CD4-positive, alpha-beta T cell treated with Interleukin-6 for 4 hours (primary cell): Measurements from ENCODE around the gene ZNF383.
"Not testable (repeated sequence)": the region's sequence is repeated elsewhere in the genome, so short reads cannot be mapped to it uniquely, and the experiment has no call there.

ENCODE experiments used
- DNase-seq: peaks from one replicate; pipeline ENCODE4 v3.0.0-alpha.2; 2020; ENCODE audit warnings: mixed read lengths

The ZNF383 gene

DNA sequence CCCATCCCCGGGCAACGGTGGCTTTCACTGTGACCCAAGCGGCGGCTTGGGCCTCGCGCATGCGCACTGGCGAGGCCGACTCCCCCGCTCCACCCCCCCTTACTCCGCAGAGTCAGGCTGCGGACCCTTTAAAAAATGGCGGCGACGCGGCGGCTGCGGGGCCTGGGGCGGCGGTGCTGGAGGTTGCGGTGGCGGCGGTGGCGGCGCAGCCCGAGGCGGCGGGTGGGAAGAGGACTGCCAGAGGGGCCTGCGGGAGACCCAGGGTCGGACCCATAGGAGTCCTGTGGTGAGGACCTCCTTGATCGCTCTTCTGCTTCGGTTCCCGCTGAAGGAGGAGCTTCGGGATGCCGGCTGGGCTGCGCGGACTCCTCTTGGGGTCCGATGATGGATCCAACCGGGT, 76.2 kb downstream of the ZNF383 start:
- not testable (repeated sequence) for DNase-seq
